ENCODE data around the gene SETBP1. TPM values are rescaled to one million over a fixed set of nuclear protein-coding genes. Genes with fewer than 3 reads are reported as not detected.
A peak's percentile ranks its signal among the peaks of the same experiment; 100 is the strongest.

Gene SETBP1
- total RNA-seq, 4 donors from 2014 or later: 7.8 to 16.6 (median 11.7) TPM

DNA sequence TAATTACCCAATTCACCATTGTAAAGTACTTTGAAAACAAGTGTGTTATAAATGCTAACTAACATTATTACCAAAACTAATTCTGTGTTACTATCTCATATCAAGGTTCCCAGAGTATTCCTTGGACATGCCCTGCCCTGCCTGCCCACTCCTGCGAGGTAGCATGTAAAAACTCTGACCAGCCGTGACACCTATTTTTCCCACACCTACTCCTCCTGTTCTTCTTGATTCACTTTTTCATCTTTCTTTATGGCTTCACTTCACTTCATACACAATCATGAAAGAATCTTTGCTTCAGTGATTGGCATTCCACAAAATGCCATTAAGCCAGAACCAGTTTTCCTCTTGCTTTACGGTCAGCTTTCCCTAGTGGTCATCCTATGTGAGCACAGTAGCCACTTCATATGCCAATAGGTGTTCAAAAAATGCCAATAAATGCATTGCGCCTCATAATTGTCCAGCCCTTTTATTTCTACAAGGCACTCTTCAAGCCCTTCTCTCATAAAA is 42.6 kb upstream of the SETBP1 start:
- WGBS, 2 donors: 77 to 82% methylated on average over 4 of the region's 4 CpGs
- no peak overlapping the region for H3K4me3 ChIP-seq (ENCODE audit: low read depth, poor library complexity, severe bottlenecking)
- TF ChIP-seq POLR2A (IDR thresholded peaks at IDR 0.05): no peak
- TF ChIP-seq, protein P1, sequence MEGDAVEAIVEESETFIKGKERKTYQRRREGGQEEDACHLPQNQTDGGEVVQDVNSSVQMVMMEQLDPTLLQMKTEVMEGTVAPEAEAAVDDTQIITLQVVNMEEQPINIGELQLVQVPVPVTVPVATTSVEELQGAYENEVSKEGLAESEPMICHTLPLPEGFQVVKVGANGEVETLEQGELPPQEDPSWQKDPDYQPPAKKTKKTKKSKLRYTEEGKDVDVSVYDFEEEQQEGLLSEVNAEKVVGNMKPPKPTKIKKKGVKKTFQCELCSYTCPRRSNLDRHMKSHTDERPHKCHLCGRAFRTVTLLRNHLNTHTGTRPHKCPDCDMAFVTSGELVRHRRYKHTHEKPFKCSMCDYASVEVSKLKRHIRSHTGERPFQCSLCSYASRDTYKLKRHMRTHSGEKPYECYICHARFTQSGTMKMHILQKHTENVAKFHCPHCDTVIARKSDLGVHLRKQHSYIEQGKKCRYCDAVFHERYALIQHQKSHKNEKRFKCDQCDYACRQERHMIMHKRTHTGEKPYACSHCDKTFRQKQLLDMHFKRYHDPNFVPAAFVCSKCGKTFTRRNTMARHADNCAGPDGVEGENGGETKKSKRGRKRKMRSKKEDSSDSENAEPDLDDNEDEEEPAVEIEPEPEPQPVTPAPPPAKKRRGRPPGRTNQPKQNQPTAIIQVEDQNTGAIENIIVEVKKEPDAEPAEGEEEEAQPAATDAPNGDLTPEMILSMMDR (IDR thresholded peaks at IDR 0.05): no peak
- no peak for DNase-seq (ENCODE audit: low spot score in 2 of 2)
- intact Hi-C loops (cut with DNase I; ENCODE audit: low total_unique reads): no loop called here

DNA sequence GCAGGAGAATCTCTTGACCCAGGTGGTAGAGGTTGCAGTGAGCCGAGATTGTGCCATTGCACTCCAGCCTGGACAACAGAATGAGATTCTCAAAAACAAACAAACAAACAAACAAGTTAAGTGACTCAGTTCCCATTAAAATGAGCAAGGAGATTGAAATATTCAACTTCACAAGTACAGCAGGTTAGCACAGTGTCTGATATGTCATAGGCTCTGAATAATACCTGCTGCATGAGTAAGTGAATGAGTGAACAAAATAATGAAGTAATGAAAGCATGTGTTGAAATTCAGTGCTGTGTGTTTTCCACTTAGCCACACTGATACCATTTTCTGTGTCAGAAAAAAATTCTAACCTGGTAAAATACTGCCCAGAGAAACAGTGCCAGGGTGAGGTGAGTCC is 41.9 kb upstream of the SETBP1 start:
- WGBS, 2 donors: 94 to 95% methylated on average over 1 of the region's 1 CpG
- H3K4me3 ChIP-seq (ENCODE audit: low read depth, poor library complexity, severe bottlenecking): no peak overlapping the region
- intact Hi-C loops (cut with DNase I; ENCODE audit: low total_unique reads): no loop called here
- no peak for TF ChIP-seq POLR2A (IDR thresholded peaks at IDR 0.05)
- TF ChIP-seq, protein P1 (IDR thresholded peaks at IDR 0.05): no peak
- no peak for DNase-seq (ENCODE audit: low spot score in 2 of 2)

DNA sequence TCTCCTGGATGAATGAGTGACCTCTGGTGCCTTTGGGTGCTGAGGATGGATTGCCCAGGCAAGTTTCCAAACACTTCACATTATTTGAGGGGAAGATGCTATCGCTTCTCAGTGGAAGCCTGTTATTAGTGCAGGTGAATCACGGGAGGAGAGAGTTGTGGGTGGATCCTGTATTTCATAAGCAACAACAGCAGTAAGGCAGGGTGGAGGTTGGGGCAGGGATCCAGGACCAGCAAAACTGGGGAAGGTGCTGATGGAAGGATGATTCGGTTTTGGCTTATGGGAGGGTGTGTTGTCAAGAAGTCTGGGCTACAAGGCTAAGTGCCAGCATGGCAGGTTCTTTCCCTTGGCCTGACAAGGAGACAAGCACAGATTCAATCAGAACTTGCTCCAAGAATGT is 37.7 kb upstream of the SETBP1 start:
- TF ChIP-seq POLR2A (IDR thresholded peaks at IDR 0.05): no peak
- TF ChIP-seq, protein P1 (IDR thresholded peaks at IDR 0.05): no peak
- DNase-seq (ENCODE audit: low spot score in 2 of 2): peak in 1 of 2 donors; percentile 53
- 37 to 45% methylated on average over 3 of the region's 3 CpGs for WGBS, 2 donors
- intact Hi-C loops (cut with DNase I; ENCODE audit: low total_unique reads): no loop called here
- H3K4me3 ChIP-seq (ENCODE audit: low read depth, poor library complexity, severe bottlenecking): no peak overlapping the region

DNA sequence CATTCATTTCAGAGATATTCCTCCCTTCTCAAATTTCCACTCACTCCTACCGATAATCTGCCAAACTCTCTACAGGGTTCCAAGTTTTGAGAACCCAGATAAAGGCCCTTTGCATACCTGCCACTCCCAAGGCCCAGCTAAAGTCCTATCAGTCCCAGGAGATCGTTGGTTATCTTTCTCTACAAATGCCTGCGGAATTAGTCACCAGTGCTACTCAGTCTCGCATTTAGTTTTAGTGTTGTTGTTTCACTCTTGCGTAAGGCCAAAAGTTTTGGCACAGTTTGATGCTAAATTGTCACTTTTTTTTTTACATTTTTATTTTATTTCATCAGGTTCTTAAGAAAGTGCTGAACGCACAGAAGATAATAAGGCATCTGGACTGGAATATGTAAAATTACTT is 29.2 kb upstream of the SETBP1 start:
- H3K4me3 ChIP-seq (ENCODE audit: low read depth, poor library complexity, severe bottlenecking): no peak overlapping the region
- DNase-seq (ENCODE audit: low spot score in 2 of 2): no peak
- intact Hi-C loops (cut with DNase I; ENCODE audit: low total_unique reads): no loop called here
- 27 to 34% methylated on average over 6 of the region's 6 CpGs for WGBS, 2 donors
- no peak for TF ChIP-seq POLR2A (IDR thresholded peaks at IDR 0.05)
- TF ChIP-seq, protein P1 (IDR thresholded peaks at IDR 0.05): no peak

DNA sequence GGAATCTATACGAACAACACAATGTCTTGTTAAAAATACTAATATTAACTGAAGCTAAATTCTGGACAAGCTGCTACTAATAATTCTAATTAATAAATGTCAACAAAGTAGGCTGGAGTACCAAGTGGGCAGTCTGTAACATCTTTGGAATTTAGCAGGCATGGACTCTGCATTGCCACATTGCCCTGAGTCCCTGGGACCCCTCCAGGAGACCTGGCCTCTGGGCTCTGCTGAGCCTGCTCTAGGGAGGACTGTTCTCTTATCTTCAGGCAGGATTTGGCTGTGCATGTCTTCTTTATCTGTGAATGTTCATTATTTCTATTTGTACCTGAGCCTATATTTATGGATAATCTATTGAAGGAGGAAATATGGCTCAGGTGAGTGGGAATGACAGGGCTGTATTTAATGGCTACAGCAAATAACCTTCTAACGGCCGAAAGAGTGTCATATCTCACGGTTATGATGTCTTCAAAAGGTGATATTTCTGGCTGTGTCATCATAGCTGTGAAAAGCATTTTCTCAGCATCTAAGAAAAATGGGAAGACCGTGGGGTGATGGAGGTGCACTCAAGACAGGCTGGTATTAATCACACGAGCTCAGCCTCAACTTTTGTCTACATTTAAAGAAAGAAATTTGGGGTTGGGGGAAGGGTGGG is 28.6 kb upstream of the SETBP1 start:
- intact Hi-C loops (cut with DNase I; ENCODE audit: low total_unique reads): no loop called here
- TF ChIP-seq POLR2A (IDR thresholded peaks at IDR 0.05): no peak
- TF ChIP-seq, protein P1 (IDR thresholded peaks at IDR 0.05): no peak
- 87 to 92% methylated on average over 6 of the region's 6 CpGs for WGBS, 2 donors
- DNase-seq (ENCODE audit: low spot score in 2 of 2): no peak
- H3K4me3 ChIP-seq (ENCODE audit: low read depth, poor library complexity, severe bottlenecking): no peak overlapping the region

DNA sequence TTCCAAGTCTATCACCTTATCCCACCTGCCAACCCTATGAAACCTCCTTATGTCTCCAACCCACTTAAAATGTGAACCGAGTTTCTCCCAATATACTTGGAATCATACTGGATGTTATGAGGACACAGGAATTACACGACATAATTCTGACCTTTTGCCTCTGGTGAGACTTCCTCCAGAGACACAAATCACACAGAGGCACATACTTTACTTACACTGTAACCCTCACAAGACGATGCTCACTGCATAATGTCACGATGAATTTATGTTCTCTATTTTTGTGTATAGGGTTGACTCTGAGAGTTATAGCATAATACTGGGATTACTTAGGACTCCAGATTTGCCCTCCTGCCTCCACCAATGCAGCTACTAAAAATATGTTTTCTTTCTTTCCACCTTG is 28.0 kb upstream of the SETBP1 start:
- no peak overlapping the region for H3K4me3 ChIP-seq (ENCODE audit: low read depth, poor library complexity, severe bottlenecking)
- no peak for DNase-seq (ENCODE audit: low spot score in 2 of 2)
- TF ChIP-seq POLR2A (IDR thresholded peaks at IDR 0.05): no peak
- TF ChIP-seq, protein P1 (IDR thresholded peaks at IDR 0.05): no peak
- WGBS, 2 donors: 77 to 89% methylated on average over 4 of the region's 4 CpGs
- intact Hi-C loops (cut with DNase I; ENCODE audit: low total_unique reads): no loop called here

All from lower leg skin (tissue), 4 donors.